ENCODE measurements around the gene ODAD4. TPM values are rescaled to one million over a fixed set of nuclear protein-coding genes. Genes with fewer than 3 reads are reported as not detected.
A peak's percentile ranks its signal among the peaks of the same experiment; 100 is the strongest.

ODAD4 gene
- total and polyA plus RNA-seq, 4 donors: 0.07 to 1.0 (median 0.23) TPM

GRCh38 chr17:41959030-41959335 is 28.6 kb downstream of the ODAD4 start (continued):
- no peak for TF ChIP-seq ZBTB33 (IDR thresholded peaks at IDR 0.05)
- TF ChIP-seq JUND (IDR thresholded peaks at IDR 0.05): no peak
- TF ChIP-seq FOXA1 (IDR thresholded peaks at IDR 0.05): no peak
- TF ChIP-seq ATF3 (IDR thresholded peaks at IDR 0.05): no peak
- no peak for TF ChIP-seq HNF4G (IDR thresholded peaks at IDR 0.05)
- no peak for TF ChIP-seq GABPA (IDR thresholded peaks at IDR 0.05 in 1 of 2, conservative IDR thresholded peaks at IDR 0.05 in 1 of 2)
- no peak for TF ChIP-seq RAD21 (IDR thresholded peaks at IDR 0.05)
- TF ChIP-seq NR2F2 (IDR thresholded peaks at IDR 0.05): no peak
- TF ChIP-seq SP1 (IDR thresholded peaks at IDR 0.05): no peak

- no peak for TF ChIP-seq FOXA1 (IDR thresholded peaks at IDR 0.05)
- peak; percentile 61 for TF ChIP-seq CTCF (IDR thresholded peaks at IDR 0.05; ENCODE audit: low read depth, low read length, missing input control)
- TF ChIP-seq RAD21 (IDR thresholded peaks at IDR 0.05): peak; percentile 84 to 88
- Histone ChIP-seq H3K4me3 (ENCODE audit: low read depth in 1 of 3, low read length in 3 of 3) (no peak overlapping the region), H3K4me1 (ENCODE audit: control insufficient read depth in 4 of 4, insufficient read depth in 4 of 4, low read length in 3 of 4) (peaks cover 0 to 5% (median 0%) of the 10 kb centered on the region in 4 donors), H3K36me3 (ENCODE audit: control insufficient read depth in 4 of 4, insufficient read depth in 3 of 4, low read depth in 1 of 4, low read length in 3 of 4) (no peaks in the 10 kb centered on the region), H3K9me3 (ENCODE audit: control insufficient read depth in 4 of 4, low read length in 3 of 4) (no peaks in the 10 kb centered on the region), H3K27me3 (ENCODE audit: control insufficient read depth in 4 of 4, insufficient read depth in 4 of 4, low read length in 3 of 4) (no peaks in the 10 kb centered on the region), H3K9ac (ENCODE audit: low read depth in 1 of 2, low read length in 2 of 2) (no peak overlapping the region), H3K27ac (ENCODE audit: low read depth in 1 of 2, low read length in 2 of 2) (no peak overlapping the region)
- no peak for DNase-seq (ENCODE audit: low spot score)
- WGBS: 65% methylated on average over 17 of the region's 17 CpGs
Observed at GRCh38 chr17:41959336-41960095, 29.1 kb downstream of the ODAD4 start.

- Histone ChIP-seq H3K36me3 (ENCODE audit: control insufficient read depth in 4 of 4, insufficient read depth in 3 of 4, low read depth in 1 of 4, low read length in 3 of 4) (no peaks in the 10 kb centered on the region), H3K27me3 (ENCODE audit: control insufficient read depth in 4 of 4, insufficient read depth in 4 of 4, low read length in 3 of 4) (no peaks in the 10 kb centered on the region), H3K4me3 (ENCODE audit: low read depth in 1 of 3, low read length in 3 of 3) (no peak overlapping the region), H3K9me3 (ENCODE audit: control insufficient read depth in 4 of 4, low read length in 3 of 4) (no peaks in the 10 kb centered on the region), H3K9ac (ENCODE audit: low read depth in 1 of 2, low read length in 2 of 2) (no peak overlapping the region), H3K4me1 (ENCODE audit: control insufficient read depth in 4 of 4, insufficient read depth in 4 of 4, low read length in 3 of 4) (peaks cover 0 to 20% (median 7%) of the 10 kb centered on the region in 4 donors), H3K27ac (ENCODE audit: low read depth in 1 of 2, low read length in 2 of 2) (no peak overlapping the region)
- no peak for TF ChIP-seq HNF4A (conservative IDR thresholded peaks at IDR 0.05)
- TF ChIP-seq FOXA2 (IDR thresholded peaks at IDR 0.05): no peak
- 80% methylated on average over 5 of the region's 5 CpGs for WGBS
- DNase-seq (ENCODE audit: low spot score): no peak
Observed at GRCh38 chr17:41962111-41962510, 31.7 kb downstream of the ODAD4 start.

Data from liver (tissue), 9 donors.